Activated CD4-positive, CD25-positive, alpha-beta regulatory T cell (primary cell): ENCODE results near the gene FTH1.
"Not testable (repeated sequence)": the region's sequence is repeated elsewhere in the genome, so short reads cannot be mapped to it uniquely, and the experiment has no call there.

ENCODE experiments used
- DNase-seq, 4 experiments: peaks; one replicate each; lab custom pipeline; 2025; lab: John Stamatoyannopoulos, UW

The FTH1 gene

DNA sequence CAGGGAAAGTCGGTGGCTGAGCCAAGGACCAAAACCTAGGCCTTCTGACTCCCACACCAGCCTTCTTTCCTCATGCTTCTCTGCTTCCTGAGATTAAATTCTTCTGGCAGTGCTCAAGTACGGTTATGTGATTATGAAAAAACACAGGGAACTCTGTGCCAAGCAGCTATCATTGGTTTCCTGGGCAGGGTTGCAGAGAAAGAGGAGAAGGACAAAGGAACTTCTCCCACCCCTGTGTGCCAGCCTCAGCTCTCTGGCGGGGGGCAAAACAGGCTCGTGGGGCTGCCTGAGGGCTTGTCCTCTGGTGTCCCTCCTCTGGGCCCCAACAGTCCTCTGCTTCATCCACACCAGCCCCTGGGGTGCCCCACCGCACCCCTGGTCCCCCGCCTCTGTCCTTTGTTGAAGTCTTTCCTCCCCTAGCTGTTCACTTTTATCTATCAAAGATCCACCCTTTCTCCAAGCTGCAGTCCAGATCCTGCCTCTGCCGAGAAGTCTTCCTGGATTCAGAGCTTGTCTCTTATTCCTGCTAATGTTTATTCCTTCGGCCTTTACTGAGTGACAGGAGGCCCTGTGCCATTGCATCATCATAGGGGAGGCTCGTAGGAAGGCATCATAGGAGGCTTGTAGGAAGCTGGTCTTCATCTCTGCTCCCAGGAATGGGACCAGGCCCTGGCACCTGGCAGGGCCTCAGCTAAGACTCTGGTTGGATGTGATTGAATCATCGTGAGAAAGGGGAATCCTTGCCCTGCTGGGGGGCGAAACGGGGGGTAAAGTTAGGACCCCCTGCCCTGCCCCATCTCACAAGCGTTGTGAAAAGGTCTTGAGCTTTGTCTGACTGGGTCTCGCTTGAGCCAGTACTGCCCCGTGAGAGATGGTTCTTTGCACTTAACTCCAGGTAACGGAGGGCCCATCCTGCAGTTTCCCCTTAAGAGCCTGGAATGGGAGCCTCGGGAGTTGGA is 11.5 kb upstream of the FTH1 start:
- no peak for DNase-seq

DNA sequence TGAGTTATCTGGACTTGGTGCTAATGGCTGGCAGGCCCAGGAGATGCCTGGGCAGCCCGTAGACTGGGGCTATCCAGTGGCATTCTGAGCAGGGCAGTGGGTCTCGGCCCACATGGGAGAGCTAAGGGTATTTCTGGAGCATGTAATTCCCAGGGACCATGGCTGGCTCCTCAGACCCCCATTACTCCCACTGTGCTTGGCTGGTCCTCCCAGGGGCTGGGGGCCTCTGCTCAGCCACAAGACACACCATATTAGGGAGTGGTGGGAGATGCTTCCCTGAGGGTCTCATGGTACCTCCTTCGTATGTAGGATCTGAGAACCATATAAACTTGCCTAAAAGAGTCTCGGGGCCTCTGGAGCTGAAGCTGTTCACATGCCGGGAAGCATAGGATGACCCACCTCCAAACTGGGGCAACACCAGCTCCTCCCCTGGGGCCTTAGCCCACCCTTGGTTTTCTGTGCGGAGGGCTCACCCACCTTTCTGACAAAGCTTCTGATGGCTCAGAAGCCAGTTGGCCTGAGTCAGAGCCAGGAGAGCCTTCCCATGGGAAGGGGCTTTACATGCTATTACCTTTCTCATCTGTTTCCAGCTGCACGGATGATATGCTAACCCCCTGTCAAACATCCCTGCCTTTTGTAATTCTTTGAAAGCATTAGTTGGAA is 9.5 kb upstream of the FTH1 start:
- DNase-seq: no peak

- no peak for DNase-seq
Observed at GRCh38 chr11:61976420-61976800, 9.0 kb upstream of the FTH1 start.

GRCh38 chr11:61975638-61976419 is 8.4 kb upstream of the FTH1 start:
- no peak for DNase-seq

- DNase-seq: no peak
Observed at GRCh38 chr11:61974766-61975631, 7.6 kb upstream of the FTH1 start.

GRCh38 chr11:61973476-61974162 is 6.2 kb upstream of the FTH1 start:
- no peak for DNase-seq

- no peak for DNase-seq
Observed at GRCh38 chr11:61972672-61973475, 5.4 kb upstream of the FTH1 start.

GRCh38 chr11:61972112-61972671 is 4.8 kb upstream of the FTH1 start:
- no peak for DNase-seq

DNA sequence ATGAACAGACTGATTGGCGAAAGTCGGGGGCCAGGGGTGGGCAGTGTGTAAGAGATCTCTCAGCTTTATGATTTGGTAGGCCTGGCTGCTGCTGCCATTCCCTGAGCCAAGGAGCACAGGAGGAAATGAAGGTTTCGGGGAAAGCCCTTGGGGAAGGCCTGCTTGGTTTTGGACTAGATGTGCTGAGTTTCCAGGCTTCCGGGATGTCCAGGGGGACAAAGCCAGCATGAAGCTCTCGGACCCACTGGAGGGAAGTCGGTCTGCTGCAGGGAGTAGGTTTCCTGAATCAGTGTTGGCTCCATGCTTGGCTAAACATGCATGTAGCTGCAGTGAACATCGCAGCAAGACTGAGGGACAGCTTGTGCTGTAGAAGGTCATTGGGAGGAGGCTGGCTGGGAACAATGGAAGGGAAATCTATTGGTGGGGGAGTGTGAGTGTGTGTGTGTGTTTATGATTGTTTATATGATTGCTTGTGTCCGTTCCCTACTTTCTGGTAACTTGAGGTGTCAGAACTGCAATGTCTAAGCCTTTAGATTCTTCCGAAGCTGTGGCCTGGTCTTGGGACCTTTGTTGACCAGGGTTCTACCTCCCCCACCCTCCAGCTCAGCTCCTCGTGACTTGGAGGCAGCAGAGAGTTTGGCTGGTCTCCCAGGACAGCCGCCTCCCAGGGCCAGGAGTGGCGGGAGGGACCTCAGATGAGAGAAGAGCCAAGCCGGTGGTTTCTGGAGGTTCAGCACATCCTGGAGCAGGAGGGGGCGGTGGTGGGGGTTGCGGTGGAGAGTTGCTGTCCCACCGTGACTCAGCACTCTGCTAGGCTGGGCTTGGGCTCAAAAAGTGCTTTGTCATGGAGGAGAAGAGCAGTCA is 4.0 kb upstream of the FTH1 start:
- DNase-seq: peak in 2 of 4 experiments; percentile 7 to 31

DNA sequence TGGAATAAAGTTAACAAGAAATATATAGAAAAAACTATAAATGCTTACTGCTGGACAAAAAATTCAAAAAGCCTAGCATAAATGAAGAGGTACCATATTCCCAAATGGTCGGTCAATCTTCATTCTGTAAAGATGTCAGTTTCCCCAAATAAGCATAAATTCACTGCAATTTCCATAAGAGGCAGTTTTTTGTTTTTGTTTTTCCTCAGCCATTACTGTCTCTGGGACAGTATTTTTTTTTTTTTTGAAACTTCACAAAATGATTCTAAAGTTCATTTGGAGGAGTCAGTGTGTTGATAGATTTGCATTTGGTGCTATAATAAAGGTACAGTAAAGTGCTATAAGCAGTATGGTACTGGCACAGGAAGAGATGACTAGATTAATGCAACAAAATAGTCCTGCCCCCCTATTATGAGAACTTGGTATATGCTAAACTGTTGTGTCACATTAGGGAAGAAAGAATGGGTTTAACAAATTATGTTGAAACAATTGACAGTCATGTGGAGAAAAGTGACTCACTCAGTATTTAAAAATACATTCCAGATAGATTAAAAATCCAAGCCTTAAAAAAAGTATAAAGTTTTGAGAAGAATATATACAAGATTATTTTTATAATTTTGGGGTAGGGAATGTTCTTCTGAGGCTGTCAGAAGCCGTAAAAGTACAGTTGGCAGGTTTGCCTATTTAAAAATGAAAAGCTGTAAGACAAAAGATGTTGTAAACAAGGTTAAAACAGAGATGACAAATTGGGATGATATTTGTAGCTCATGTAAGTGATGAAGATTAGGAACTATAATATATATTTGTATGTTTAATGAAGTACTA is 2.6 kb upstream of the FTH1 start:
- DNase-seq: no peak

DNA sequence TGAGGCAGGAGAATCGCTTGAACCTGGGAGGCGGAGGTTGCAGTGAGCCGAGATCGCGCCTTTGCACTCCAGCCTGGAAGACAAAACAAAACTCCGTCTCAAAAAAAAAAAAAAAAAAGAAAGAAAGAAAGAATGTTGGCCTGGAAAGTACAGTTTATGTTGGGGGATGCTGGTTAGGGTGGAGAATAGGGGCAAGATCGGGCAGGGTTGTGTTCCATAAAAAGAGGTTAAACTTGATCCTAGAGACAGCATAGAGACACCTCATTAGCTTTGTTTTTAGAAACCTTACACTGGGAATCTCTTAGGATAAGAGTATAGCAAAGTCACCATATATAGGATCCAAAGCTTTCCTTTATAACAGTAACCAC is 1.9 kb upstream of the FTH1 start:
- no peak for DNase-seq

DNA sequence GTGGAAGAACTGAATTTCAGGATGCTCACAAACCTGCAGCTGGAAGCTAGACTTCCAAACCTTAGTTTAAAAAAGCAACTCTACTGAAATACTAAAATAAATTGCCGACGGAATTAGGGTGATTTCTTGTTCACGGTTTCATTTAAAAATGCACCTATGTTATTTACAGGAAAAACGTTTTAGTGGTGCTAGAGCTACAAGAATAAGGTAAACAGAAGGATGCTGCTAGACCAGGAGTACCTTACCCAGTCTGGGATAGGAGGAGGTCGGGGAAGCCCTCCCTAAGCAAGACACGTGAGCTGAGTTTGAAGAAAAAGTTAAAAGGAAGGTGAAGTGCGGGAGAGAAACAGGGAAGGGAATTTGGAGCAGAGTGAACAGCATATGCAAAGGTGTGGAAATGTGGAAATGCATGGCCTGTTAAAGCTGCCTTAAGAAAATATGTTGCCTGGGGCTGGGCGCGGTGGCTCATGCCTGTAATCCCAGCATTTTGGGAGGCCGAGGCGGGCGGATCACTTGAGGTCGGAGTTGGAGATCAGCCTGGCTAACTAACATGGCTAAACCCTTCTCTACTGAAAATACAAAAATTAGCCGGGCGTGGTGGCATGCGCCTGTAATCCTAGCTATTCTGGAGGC is 1.4 kb upstream of the FTH1 start:
- no peak for DNase-seq

GRCh38 chr11:61967924-61968757 is 707 bp upstream of the FTH1 start:
- no peak for DNase-seq

- no peak for DNase-seq
Observed at GRCh38 chr11:61966734-61967115, 709 bp downstream of the FTH1 start.

DNA sequence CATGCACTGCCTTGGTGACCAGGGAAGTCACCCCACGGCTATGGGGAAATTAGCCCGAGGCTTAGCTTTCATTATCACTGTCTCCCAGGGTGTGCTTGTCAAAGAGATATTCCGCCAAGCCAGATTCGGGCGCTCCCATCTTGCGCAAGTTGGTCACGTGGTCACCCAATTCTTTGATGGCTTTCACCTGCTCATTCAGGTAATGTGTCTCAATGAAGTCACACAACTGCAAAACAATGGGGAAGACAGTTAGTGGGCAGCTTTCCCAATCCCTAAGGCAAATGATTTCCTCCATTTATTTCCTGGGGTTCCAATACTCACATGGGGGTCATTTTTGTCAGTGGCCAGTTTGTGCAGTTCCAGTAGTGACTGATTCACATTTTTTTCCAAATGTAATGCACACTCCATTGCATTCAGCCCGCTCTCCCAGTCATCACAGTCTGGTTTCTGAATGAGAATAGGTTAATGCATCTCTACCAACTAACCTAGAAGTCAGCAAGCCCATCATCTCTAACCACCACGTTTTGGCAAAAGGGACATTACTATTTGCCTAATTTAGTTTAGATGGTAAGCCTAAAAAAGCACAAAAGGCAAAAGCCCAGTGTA is 2.7 kb downstream of the FTH1 start:
- DNase-seq: not testable (repeated sequence)

GRCh38 chr11:61964058-61964665 is 3.3 kb downstream of the FTH1 start:
- DNase-seq: no peak
